Fibroblast of skin of right biceps (primary cell): Measurements from ENCODE around the gene TSPOAP1.
A peak's percentile ranks its signal among the peaks of the same experiment; 100 is the strongest.

ENCODE experiments used
- DNase-seq: peaks from one replicate; pipeline ENCODE4 v3.0.0-alpha.2; 2013

TSPOAP1 gene

GRCh38 chr17:58338841-58339754 lies 10.5 kb upstream of the TSPOAP1 start:
- DNase-seq, result peak; percentile 98

GRCh38 chr17:58338454-58338840 lies 9.9 kb upstream of the TSPOAP1 start:
- peak; percentile 30 for DNase-seq

GRCh38 chr17:58337600-58338453 lies 9.2 kb upstream of the TSPOAP1 start:
- DNase-seq, result peak; percentile 99

GRCh38 chr17:58337210-58337599 lies 8.6 kb upstream of the TSPOAP1 start:
- no peak for DNase-seq

GRCh38 chr17:58336456-58337209 lies 8.0 kb upstream of the TSPOAP1 start:
- DNase-seq, result no peak

GRCh38 chr17:58335779-58336455 lies 7.3 kb upstream of the TSPOAP1 start:
- no peak for DNase-seq

GRCh38 chr17:58335061-58335731 lies 6.6 kb upstream of the TSPOAP1 start:
- DNase-seq, result no peak

- no peak for DNase-seq
Observed at GRCh38 chr17:58334661-58335060, 6.1 kb upstream of the TSPOAP1 start.

GRCh38 chr17:58334256-58334655 lies 5.7 kb upstream of the TSPOAP1 start:
- DNase-seq, result no peak

GRCh38 chr17:58333736-58334207 lies 5.2 kb upstream of the TSPOAP1 start:
- no peak for DNase-seq

- DNase-seq, result no peak
Observed at GRCh38 chr17:58332778-58333735, 4.5 kb upstream of the TSPOAP1 start.

GRCh38 chr17:58331815-58332777 lies 3.5 kb upstream of the TSPOAP1 start:
- DNase-seq, result no peak

- peak; percentile 79 for DNase-seq
Observed at GRCh38 chr17:58330997-58331814, 2.6 kb upstream of the TSPOAP1 start.

GRCh38 chr17:58330538-58330996 lies 2.0 kb upstream of the TSPOAP1 start:
- DNase-seq, result no peak

- no peak for DNase-seq
Observed at GRCh38 chr17:58329810-58330537, 1.4 kb upstream of the TSPOAP1 start.

GRCh38 chr17:58329035-58329809 lies 627 bp upstream of the TSPOAP1 start:
- peak; percentile 42 for DNase-seq
